Stimulated activated CD4-positive, alpha-beta T cell treated with anti-CD3 and anti-CD28 coated beads, Interleukin-4, amount 100 ng/mL, for 24 hours (primary cell): ENCODE measurements around the gene EPS15.
"Not testable (repeated sequence)": the region's sequence is repeated elsewhere in the genome, so short reads cannot be mapped to it uniquely, and the experiment has no call there.

ENCODE experiments used
- DNase-seq: peaks from one replicate; pipeline ENCODE4 v3.0.0-alpha.2; 2020

EPS15 gene

DNA sequence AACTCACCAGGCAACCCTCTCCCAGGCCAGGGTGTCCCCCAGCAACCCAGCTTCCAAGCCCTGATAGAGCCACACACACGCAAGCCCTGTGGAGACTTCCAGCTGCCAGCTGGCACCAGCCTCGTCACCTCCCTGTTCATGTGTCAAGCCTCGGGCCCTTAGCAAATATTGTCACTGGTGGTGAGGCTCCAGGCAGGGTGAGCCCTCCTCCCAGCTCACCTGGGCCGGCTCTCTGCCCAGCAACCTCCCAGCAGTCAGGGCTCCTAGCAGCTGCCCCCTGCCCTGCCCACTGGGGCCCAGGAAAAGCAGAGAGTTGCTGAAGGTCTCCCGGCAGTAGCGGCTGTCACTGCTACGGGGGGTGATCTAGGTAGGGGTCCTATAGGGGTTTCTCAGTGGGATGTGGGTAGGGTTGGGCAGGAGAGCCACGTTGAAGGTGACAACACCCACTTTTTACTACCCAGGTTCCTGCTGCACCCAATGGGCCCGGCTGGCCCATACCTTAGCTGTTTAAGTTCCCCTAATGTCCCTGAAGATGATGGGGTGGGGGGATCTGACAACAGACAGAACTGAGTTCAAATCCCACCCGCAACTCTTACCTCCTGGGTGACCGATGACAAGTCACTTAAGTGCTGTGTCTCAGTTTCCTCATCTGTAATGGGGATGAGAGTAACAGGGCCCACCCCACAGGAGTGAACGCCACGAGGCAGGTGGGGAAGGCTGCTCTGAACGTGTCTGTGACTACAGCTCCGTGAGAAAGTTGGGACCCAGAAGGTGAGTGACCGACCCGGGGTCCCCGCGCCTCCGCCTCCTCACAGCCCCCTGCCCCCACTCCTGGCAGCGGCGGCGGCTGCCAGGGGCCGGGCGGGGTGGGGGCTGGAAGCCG is 189.4 kb downstream of the EPS15 start:
- DNase-seq = no peak

DNA sequence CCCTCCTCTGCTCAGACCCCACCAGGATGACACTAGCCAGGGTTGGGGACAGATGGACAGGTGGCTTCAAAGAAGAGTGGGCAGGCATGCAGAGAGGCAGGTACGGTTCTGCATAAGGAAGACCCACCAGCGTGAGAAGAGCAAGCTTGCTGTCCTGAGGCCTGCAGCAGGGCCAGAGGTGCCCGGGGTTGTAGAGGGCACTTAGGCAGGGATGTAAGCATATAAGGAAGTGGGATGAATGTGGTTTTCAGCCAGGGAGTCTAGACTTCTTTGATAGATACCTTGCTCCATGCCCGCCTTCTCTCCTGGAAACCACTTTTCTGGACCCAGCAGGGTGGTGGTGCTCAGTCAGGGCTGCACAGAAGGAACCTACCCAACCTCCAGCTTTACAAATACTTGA is 190.1 kb downstream of the EPS15 start:
- DNase-seq = no peak

DNA sequence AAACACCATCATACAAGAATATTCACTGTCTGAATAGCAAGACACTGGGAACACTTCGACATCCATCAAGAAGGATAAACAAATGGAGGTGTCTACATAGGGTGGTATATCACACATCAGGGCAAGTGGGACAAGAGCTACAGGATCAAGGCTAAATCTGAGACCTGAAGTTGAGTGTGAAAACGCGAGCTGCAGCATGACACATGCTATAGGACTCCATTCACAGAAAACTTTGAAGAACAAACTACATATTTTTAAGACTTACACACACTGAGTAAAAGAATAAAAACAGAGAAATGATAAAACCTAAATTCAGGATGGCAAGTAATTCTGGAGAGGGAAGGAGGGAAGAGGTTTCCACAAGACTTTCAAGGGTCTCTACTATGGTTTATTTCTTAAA is 190.8 kb downstream of the EPS15 start:
- no peak for DNase-seq

DNA sequence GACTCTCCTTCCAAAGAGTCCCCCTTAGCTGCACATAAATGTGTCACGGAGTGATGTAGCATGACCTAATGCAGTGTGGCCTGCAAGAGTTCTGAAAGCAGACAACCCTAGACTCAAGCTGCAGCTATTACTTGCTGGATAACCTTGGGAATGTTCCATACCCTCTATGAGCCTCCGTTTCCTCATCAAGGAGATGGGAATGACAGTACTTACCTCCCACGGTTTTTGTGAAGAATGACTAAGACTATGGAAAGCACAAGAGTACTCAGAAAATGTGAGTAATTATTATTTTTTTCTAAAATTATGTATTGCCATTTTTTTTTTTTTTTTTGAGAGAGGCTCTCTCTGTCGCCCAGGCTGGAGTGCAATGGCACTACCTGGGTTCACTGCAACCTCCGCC is 191.7 kb downstream of the EPS15 start:
- no peak for DNase-seq

DNA sequence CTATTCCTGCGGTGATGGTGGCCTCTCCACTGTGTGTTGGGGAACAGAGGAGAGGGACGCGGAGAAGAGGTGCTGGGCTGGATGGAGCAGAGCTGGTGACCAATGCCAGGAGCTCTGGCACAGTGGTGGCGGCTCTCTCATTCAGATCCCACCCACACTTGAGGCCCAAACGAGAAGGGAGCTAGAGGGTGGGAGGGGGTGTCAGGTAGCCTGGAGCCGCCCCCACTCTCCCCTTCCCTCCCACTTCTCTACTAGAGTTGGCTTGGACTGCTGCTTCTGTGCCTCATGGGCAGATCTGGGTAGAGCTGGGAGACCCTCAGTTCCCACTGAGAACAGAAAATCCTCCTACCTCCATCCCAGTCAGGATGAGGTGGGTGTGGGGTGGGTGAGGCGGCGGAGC is 192.2 kb downstream of the EPS15 start:
- DNase-seq = no peak

DNA sequence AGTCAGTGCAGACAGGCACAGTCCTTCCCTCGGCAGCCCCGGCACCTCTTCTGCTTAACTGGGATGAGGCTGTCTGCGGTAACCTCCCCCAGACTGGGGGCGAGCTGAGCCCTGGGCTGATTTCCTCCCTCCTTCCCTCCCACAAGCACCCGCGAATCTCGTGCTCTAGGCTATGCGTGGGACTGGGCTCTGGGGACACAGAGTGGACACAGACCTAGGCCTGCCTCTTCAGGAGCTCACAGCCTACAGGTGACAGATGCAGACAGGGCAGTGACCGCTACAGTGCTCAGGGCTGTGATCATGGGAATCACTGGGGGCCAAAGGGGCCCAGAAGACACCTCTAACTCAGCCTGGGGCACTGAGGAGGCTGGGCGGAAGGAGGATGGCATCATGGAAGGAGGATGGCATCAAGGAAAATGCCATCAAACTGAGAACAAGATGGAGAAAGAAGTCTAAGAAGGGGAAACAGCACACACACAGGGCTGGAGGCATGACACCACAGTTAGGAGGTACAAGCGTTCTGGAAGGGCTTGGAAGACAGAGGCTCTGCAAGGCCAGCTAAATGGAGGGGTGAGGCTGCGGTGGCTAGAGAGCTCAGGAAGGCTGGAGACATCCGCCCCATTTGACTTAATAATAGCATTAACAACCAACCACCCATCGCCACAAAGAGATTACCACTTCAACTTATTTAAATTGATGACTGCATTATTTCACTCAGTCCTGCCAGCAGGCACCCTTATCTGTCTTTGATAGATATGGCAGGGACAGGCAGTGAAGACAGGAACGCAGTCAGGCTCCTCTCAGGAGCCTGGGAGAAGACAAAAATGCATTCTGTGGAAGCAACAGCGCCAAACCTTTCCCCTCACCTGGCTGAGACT is 192.9 kb downstream of the EPS15 start:
- DNase-seq = no peak

DNA sequence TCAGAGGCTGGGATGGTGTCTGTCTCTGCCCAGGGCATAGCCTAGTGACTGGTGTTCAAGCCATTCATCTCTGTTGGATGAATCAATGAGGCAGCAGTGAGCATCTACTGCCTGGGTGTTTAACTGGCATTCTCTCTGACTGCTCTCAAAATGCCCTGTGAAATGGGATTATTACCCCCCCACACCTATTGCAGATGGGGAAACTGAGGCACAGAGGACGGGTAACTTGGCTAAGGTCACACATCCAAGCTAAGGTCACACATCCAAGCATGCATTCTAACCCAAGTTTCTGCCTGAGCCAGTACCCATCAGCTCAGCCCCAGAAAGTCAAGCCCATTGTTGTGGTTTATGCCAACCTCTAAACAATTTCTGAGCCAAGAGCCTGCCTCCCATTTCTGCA is 193.7 kb downstream of the EPS15 start:
- DNase-seq = no peak

DNA sequence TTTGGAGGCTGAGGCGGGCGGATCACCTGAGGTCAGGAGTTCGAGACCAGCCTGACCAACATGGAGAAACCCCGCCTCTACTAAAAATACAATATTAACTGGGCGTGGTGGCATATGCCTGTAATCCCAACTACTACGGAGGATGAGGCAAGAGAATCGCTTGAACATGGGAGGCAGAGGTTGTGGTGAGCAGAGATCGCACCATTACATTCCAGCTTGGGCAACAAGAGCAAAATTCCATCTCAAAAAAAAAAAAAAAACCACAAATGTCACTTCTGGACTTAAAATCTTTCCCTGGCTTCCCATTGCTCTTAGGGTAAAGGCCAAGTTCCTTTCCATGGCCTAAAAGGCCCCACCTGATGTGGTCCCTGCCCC is 194.1 kb downstream of the EPS15 start:
- DNase-seq = not testable (repeated sequence)

DNA sequence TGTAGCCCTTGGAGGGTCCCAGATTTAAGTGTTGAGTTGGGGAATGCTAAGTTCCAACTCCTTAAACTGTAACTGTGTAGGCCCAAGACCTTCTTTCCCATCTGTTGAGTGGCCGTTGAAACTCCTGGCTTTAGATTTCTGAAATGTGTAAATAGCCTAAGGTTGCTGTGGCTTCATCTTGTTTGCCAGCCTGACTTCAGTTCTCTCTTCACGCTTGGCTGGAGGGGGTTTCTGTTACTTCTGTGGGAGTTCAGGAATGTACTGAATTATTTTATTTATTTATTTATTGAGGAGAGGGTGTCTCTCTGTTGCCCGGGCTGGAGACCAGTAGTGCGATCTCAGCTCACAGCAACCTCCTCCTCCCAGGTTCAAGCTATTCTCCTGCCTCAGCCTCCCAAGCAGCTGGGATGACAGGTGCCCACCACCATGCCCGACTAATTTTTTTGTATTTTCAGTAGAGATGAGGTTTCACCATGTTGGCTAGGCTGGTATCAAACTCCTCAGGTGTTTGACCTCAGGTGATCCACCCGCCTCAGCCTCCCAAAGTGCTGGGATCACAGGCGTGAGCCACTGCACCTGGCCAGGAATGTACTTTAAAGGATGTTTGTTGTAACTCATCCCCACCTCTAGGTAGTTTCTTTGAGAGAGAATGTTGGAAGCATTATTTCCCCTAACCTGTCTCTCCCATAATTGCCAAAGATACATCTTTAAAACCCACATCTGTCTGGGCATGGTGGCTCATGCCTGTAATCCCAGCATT is 194.6 kb downstream of the EPS15 start:
- no peak for DNase-seq

DNA sequence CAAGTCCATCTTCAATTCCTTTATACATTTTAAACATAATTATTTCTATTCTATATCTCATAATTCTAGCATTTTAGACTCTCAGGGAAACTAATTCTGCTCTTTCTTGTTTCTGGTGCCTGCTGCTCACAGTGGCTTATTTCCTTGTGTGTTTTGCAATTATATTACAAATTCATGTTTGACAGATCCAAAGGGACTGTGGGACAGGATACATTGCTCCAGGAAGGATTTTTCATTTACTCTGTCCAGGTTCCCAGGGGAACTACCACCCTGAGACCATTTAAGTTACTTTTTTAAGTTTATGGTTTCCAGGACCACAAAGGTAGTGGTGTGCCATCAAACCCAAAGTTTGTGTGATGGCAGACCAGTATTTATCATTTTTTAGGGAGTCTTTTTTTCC is 195.3 kb downstream of the EPS15 start:
- DNase-seq = no peak

DNA sequence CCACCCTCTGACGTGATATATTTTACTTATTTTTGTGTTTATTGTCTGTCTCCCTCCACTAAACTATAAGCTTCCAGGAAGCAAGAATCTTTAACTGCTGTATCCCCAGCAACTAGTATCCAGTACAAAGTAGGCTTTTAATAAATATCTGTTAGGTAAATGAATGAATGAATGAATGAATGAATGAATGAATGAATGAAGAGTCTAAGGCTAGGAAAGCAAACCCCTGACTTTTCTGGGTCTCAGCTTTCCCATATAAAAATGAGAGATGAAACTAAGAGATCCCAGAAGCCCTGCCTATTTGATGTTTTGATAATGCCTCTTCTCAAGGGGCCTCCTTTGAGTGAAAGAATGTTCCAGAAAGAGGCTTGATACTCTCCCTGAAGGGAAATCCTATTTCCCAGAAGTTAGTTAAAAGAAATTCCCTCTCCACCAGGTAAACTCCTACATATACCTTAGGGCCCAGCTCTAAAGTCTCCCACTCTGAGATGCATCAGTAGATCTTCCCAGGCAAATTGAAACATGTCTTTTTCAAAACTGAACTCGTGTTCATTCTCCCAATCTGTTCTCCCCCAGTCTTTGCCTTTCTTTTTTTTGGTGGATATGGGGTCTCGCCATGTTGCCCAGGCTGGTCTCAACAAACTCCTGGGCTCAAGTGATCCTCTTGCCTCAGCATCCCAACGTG is 196.5 kb downstream of the EPS15 start:
- no peak for DNase-seq

DNA sequence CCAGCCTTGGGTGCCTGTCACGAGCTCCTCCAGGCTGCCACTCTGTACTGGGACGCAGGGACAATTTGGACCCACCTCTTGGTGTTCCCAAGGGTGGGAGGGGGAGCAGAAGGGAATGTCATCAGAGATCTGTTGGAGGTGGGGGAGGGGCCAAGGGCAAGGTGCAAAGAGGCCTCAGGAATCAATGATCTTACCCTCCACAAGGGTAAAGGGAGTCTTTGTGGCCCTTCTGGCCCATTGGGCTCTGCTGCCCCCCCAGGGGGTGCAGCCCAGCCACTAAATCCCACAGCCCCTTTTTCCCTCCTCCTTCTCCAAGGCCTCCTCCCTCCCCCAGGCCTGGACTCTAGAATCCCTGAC is 197.2 kb downstream of the EPS15 start:
- no peak for DNase-seq

DNA sequence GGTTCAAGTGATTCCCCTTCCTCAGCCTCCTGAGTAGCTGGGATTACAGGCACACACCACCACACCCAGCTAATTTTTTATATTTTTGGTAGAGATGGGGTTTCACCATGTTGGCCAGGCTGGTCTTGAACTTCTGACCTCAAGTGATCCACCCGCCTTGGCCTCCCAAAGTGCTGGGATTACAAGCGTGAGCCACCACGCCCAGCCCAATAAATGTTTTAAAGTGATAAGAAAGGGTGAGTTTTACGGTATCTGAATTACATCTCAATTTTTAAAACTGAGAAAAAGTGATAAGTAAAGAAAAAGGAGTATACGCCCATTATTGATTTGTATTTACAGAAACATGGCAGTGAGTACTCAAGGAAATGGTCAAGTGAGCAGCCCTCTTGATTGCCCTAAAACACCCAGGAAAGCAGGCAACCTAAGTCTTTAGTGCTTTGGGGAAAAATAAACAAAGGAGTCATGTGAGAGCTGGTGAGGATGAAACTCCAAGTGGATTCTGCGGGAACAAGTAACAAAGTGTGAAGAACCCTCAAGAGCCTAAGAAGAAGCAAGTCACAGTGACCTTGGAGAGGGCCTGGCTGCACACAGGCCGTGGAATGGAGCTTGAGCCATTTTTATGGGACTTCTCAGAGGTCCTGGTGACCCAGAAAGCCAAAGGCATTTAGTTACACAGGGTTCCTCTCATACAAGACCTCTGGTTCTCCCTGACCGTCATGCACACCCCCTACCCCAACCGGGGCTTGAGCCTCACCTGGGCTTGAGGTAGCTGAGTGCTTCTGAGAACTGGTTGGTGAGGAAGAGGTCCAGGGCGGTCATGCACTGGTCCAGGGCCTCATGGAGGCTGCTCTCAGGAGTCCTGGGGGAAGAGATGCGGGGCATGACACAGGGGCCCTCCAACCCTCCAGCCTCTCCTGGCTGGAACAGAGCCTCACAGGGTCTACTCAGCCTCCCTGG is 197.8 kb downstream of the EPS15 start:
- DNase-seq = no peak

DNA sequence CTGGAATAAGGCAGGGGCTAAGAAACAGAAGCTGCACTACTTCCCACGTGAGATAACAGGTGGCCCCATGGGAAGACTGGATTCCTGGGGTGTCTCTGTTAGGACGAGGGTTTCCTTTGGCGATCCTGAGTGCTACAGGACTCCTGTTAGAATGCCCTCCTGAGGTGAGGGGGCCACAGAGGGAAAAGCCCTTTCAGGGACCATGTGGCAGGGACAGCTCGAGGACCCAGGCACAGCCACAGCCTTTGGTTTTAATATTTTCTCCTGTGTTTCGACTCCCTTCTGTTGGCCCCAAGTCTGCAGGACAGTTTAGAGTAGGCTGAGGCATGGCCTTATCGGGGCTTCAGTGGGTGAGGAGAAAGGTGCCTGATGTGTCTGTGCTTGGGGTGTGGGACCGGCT is 201.3 kb downstream of the EPS15 start:
- DNase-seq = no peak

DNA sequence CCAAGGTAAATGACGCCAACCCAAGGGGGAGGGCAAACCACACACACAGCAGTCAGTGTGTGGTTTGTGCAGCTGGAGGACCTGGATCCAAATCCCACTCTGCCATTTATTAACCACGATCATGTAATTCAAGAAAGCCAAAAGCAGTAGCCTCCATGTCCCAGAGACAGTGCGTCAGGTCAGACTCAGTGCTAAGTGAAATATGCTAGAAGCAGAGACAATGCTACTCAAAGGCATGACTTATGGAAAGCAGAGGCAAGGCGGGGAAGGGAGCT is 202.3 kb downstream of the EPS15 start:
- no peak for DNase-seq

DNA sequence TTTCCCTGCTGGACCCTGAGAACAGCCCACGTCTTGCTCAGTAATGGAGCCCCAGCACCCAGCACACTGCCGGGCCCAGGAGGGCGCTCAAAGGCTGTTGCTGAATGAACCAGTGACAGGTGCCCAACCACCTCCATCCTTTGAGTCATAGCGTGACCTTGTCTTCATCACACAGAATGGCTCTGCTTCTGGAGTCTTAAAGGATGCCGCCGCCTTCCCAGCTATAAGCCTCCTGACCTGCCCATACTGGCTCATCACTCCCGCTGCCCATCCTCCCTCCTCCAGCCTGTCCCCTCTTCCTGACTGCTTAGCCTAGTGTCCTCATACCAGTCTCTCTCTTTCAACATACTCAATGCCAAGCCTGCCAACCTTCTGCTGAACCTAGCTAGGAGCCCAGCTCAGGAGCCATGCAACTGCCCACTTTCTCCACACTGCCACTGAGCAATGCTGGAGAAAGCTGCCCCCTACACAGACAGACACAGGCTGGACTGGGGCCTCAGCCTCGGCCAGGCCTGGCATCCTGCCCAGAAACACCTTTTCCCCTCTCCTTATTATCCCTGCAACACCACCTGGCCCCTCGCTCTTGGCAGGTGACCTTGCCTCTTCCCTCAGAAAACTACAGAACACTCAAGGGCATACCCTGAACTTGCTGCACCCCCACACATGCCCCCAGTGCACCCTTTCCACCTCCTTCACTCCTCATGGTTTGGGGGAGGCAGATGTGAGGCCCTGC is 202.8 kb downstream of the EPS15 start:
- no peak for DNase-seq

DNA sequence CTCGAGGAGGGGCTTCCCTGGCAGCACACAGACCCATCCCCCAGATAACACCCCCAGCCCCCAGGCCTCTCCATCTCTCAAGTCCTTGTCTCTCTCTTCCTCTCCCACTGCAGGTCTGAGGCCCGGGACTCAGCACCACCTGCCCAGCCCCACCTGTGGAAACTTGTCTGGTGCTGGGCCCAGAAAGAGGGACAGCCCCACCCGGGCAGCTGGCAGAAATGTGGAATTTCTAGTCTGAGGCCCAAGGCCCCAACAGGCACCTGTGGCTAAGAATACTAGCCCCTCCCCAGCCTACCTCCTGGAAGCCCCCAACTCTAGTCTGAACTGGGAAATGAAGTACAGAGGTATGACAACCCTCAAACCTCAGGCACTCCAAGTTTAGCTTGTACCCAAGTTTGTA is 204.1 kb downstream of the EPS15 start:
- no peak for DNase-seq

DNA sequence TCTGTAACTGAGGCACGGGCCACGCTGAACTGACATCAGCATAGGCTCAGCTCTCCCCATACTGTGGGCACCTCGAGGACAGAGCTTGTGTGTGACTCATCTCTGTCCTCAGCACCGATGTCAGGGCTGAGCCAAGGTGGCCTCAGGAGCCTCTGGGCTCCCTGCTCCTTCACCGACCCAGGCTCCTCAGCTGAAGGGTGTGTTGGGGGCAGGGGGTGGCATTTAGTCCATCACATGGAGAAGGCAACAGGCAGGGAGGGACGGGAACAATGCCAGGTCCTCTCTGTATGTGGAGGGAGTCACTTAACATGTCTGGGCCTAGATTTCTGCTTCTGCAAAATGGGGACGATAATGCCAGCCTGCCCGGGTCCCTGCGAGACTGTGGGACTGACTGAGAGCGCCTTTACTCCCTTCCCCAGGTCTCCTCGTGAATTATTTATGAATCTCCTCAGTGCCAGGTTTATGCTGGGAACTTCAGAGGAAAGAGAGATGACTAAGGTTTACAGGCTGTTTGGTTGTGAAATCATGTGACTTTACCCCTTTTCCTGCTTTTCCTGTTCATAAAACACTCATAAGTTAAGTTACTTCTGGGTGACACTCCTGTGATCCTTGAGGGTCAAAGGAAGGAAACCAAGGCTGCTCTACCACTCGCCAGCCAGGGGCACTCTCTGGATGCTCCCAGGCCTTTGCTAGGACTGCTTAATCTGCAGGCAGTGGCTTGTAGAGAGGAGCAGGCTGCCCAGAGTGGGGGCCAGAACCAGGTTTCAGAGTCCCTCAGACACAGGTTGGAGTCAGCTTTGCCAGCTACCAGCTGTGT is 204.9 kb downstream of the EPS15 start:
- DNase-seq = no peak

DNA sequence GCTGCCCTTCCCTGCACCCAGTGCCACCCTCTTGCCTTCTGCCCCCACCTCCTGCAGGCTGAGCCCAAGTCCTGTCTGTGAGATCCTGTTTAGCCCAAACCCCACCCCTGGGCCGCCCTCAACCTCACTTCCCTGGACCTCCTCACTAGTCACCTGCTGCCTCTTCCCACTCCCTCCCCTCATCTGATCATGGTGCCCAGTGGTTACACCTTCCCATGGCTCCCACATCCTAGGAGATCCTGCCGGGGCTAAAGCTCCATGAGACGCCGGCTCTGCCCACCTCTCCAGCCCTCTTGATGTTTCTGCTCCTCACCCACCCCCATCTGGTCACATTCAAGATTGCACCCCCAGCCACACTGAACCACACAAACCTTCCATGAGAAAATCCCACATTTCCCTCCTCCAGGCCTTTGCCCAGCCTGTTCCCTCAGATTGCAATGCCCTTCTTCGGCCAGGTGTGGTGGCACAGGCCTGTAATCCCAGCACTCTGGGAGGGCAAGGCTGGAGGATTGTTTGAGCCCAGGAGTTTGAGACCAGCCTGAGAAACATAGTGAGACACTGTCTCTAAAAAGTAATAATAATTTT is 205.7 kb downstream of the EPS15 start:
- no peak for DNase-seq

DNA sequence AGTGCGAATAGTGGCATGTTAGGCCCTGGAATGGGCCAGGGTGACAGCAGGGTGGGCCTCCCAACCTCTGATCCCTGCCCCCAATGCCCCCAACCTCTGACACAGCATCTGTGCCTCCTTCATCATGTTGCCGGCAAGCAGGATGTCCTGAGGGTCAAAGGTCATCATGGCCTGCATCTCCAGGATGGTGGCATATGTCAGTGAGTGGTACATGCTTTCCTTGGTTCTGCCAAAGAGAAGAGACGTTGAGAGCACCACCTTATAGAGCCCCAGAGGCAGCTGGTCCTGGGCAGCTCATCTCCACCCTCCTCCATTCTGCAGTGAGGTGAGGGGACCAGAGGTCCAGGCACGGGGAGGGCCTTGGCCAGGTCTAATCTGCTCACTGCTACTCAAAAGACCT is 206.3 kb downstream of the EPS15 start:
- no peak for DNase-seq
